A673 (cell line): ENCODE data around the gene OR2W3. TPM values are rescaled to one million over a fixed set of nuclear protein-coding genes. Genes with fewer than 3 reads are reported as not detected.

Experiments
- BruUV-seq: library from RNA; stranded (reverse); fragments of 400-500 nt; replicated peaks from 2 replicates; lab custom pipeline; 2021; lab: Mats Ljungman, UMichigan
- CTCF ChIA-PET: fragments of 300-600 bp; sonication (Branson Sonifier 250); formaldehyde crosslinking; loops from one replicate; lab custom pipeline; 2022; ENCODE audit warnings: antibody characterized with exemption; lab: Charles Lee
- POLR2A ChIA-PET: fragments of 300-600 bp; sonication (Branson Sonifier 250); formaldehyde crosslinking; loops from one replicate; lab custom pipeline; 2022; ENCODE audit warnings: antibody characterized with exemption; ENCODE audit not compliant: low non-redundant PET; lab: Charles Lee
- DNase-seq: peaks from one replicate; pipeline ENCODE4 v3.0.0-alpha.2; 2015; ENCODE audit warnings: low spot score
- H3K27ac ChIP-seq: fragments of 200-600 bp; sonication (generic); 2 replicates; pipeline ENCODE4 v1.5.1; 2016; ENCODE audit warnings: mixed run types, low read depth, mild to moderate bottlenecking, mixed read lengths, antibody characterized with exemption, low read length; ENCODE audit not compliant: poor library complexity, severe bottlenecking
- H3K27me3 ChIP-seq: fragments of 200-600 bp; sonication (generic); replicated peaks from 2 replicates; pipeline ENCODE4 v1.6.1; 2017; ENCODE audit warnings: mixed run types, low read depth, mild to moderate bottlenecking, mixed read lengths, antibody characterized with exemption, low read length; ENCODE audit not compliant: insufficient read depth, poor library complexity
- H3K36me3 ChIP-seq: fragments of 200-600 bp; sonication (generic); 2 replicates; pipeline ENCODE4 v1.6.1; 2016; ENCODE audit warnings: mixed run types, mild to moderate bottlenecking, mixed read lengths, antibody characterized with exemption, low read length; ENCODE audit not compliant: insufficient read depth, poor library complexity, severe bottlenecking
- H3K4me1 ChIP-seq: fragments of 200-600 bp; sonication (generic); 2 replicates; pipeline ENCODE4 v1.6.1; 2017; ENCODE audit warnings: mixed run types, mild to moderate bottlenecking, mixed read lengths, antibody characterized with exemption, low read length; ENCODE audit not compliant: insufficient read depth, poor library complexity, severe bottlenecking
- H3K4me3 ChIP-seq: fragments of 200-600 bp; sonication (generic); 2 replicates; pipeline ENCODE4 v1.5.1; 2016; ENCODE audit warnings: low read depth, mixed run types, mild to moderate bottlenecking, mixed read lengths, low read length; ENCODE audit not compliant: poor library complexity, severe bottlenecking
- H3K9me3 ChIP-seq: fragments of 200-600 bp; sonication (generic); 2 replicates; pipeline ENCODE4 v1.6.1; 2016; ENCODE audit warnings: mixed run types, low read depth, mild to moderate bottlenecking, mixed read lengths, antibody characterized with exemption, low read length; ENCODE audit not compliant: poor library complexity, severe bottlenecking
- EZH2 ChIP-seq: fragments of 200-600 bp; sonication (generic); IDR thresholded peaks from 2 replicates; pipeline ENCODE4 v1.6.1; 2017; ENCODE audit warnings: borderline replicate concordance, low read depth, mild to moderate bottlenecking, mixed read lengths, antibody characterized with exemption, low read length; ENCODE audit not compliant: poor library complexity, severe bottlenecking
- intact Hi-C: fragments of 100-400 bp; cut with micrococcal nuclease; formaldehyde crosslinking; loops from one replicate; pipeline ENCODE4 v1.10.0; 2022; ENCODE audit not compliant: unreplicated experiment
- total RNA-seq: library from RNA; stranded (reverse); gene quantifications from 2 replicates; pipeline ENCODE4 v1.2.3, GENCODE V29; 2021
- TF ChIP-seq, protein P1 (sequence below): fragments of 300-800, 200-600 bp; sonication (generic); conservative IDR thresholded peaks from 2 replicates; pipeline ENCODE4 v1.5.1; 2017; ENCODE audit warnings: low read depth, mild to moderate bottlenecking, antibody characterized with exemption, low read length, moderate library complexity, mixed read lengths

OR2W3 gene
- total RNA-seq, 1 experiment from 2014 or later = not detected

DNA sequence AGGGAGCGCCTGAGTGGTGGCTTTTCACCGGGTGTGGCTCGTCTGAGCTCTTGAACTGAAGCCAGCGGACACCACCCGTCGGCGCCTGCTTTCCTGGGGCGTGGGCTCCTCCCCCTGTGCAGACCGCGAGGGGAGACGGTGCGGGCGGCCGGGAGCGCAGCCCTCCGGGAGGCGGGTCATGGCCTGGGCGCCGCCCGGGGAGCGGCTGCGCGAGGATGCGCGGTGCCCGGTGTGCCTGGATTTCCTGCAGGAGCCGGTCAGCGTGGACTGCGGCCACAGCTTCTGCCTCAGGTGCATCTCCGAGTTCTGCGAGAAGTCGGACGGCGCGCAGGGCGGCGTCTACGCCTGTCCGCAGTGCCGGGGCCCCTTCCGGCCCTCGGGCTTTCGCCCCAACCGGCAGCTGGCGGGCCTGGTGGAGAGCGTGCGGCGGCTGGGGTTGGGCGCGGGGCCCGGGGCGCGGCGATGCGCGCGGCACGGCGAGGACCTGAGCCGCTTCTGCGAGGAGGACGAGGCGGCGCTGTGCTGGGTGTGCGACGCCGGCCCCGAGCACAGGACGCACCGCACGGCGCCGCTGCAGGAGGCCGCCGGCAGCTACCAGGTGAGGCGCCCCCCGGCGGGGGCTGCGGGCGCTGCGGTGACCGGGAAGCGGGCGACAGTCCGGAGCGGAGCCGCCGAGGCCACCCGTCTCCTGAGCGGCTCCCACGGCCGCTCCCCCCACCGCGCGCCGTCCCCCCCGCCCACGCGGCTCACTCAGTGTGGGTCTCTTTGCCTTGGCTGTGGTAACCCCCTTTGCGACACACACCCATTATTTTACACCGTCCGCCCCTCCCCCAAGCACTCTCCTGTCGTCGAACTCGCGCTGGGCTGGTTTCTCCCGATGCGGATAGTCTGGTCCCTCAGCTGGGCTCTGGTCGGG lies 38.1 kb upstream of the OR2W3 start, which contains the start of gene TRIM58:
Gene TRIM58 (plus strand): TSS at position 119 of the 916 bp plus-strand sequence. CDS start 60 bp downstream, at position 179.
- ChIA-PET POLR2A (no interaction called here), CTCF (no interaction called here)
- Histone ChIP-seq H3K36me3 (no peaks in the 10 kb centered on the region), H3K27me3 (peaks cover 4% of the 10 kb centered on the region), H3K27ac (no peak within 1 kb of the TSS), H3K4me1 (no peaks in the 10 kb centered on the region), H3K4me3 (no peak within 1 kb of the TSS), H3K9me3 (peaks cover 6% of the 10 kb centered on the region)
- no TSS peak for BruUV-seq
- intact Hi-C loops = no loop called here
- no peak for DNase-seq
- no peak for TF ChIP-seq EZH2
- TF ChIP-seq, protein P1, sequence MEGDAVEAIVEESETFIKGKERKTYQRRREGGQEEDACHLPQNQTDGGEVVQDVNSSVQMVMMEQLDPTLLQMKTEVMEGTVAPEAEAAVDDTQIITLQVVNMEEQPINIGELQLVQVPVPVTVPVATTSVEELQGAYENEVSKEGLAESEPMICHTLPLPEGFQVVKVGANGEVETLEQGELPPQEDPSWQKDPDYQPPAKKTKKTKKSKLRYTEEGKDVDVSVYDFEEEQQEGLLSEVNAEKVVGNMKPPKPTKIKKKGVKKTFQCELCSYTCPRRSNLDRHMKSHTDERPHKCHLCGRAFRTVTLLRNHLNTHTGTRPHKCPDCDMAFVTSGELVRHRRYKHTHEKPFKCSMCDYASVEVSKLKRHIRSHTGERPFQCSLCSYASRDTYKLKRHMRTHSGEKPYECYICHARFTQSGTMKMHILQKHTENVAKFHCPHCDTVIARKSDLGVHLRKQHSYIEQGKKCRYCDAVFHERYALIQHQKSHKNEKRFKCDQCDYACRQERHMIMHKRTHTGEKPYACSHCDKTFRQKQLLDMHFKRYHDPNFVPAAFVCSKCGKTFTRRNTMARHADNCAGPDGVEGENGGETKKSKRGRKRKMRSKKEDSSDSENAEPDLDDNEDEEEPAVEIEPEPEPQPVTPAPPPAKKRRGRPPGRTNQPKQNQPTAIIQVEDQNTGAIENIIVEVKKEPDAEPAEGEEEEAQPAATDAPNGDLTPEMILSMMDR = no peak

DNA sequence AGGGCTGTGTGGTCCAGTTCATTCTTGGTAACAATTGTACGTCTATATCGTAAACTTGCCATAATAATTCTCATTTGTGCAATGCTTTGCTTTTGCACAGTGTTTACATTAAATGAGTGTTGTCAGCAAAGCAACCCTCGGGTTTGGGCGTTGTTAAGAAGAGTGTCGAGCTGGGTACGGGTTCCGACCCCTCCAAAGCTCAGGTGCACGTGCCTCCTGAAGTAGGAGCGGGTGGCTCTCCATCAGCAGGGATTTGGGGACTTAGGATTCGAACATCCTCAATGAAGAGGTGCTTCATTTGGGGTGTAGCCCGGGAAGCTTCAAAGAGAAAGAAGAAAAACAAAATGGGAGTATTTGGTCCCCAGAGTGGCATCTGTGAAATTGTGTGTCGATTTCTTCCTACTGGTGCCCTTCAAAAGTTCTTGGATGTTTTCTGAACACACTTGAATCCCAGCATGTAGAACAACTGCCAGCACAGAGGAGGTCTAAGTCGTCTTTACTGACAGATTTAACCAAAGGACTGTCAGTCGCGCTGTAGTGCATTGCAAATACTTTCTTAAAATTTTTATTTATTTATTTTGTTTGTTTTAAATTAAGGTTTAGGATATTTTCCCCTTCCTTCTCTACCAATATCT lies 37.3 kb upstream of the OR2W3 start:
- intact Hi-C loops = no loop called here
- Histone ChIP-seq H3K4me1 (no peaks in the 10 kb centered on the region), H3K4me3 (no peak overlapping the region), H3K9me3 (peaks cover 6% of the 10 kb centered on the region), H3K27ac (no peak overlapping the region), H3K36me3 (no peaks in the 10 kb centered on the region), H3K27me3 (peaks cover 4% of the 10 kb centered on the region)
- no peak for DNase-seq
- ChIA-PET CTCF (no interaction called here), POLR2A (no interaction called here)
- BruUV-seq = no TSS peak
- TF ChIP-seq EZH2 = no peak
- TF ChIP-seq, protein P1 = no peak

DNA sequence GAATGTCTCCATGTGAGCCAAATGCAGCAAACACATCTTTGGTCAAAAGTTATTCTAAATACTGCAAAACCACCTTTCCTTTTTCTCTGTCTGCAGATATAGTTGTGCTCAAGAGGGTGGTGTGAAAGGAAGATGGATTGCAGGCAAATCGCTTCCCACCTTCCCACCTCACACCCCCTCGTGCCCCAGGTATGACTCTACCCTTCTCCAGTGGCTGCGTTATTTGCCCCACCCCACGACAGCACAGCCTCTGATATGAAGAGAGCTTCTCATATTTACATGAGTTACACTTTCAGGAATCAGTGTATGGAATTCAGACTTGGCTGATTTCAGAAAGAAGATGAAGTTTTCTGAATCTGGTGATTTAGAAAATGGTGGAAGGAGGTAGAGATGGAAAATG lies 32.6 kb upstream of the OR2W3 start:
- no TSS peak for BruUV-seq
- H3K27ac ChIP-seq = no peak overlapping the region
- H3K36me3 ChIP-seq = no peaks in the 10 kb centered on the region
- H3K4me3 ChIP-seq = no peak overlapping the region
- H3K27me3 ChIP-seq = peaks cover 3% of the 10 kb centered on the region
- no peak for DNase-seq
- POLR2A ChIA-PET = no interaction called here
- CTCF ChIA-PET = no interaction called here
- no peaks in the 10 kb centered on the region for H3K4me1 ChIP-seq
- H3K9me3 ChIP-seq = peaks cover 14% of the 10 kb centered on the region
- TF ChIP-seq, protein P1 = no peak
- intact Hi-C loops = no loop called here
